ENCODE measurements around the gene PCBP3.

The PCBP3 gene

DNA sequence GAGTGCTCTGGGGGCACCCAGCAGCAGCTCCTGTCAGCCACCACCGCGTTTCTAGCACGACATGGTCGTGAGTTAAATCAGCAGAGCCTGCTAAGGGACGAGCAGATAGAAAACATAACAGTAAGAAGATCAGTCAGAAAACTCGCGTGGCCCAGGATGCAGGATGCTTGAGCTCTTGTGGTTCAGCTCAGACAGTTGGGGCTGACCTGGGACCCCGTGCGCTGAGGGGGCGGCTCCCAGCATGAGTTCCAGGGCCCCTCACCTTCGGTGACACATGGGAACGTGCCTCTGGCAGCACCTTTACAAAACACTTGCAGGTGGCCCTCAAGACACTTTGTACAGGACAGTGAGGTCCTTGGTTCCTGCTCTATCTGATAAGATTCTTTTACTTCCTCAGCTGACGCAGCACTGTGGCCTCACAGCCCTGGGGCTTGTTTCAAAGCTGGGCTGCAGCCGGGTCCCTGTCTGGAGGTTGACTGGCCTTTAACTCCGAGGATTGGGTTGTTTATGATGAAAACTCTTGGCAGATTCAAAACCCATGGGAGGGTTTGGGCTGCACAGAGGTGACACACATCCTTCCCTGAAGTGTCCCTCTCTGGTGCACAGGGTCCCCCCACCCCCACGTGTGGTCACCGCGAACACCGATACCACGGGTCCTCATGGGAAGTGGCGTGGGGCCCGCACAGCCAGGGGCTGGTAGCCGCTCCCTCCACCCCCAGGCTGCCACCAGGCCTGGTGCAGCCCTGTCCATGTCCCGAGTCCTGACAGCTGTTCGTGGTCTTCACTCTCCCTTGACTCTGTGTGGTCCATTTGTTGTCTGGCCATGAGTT is 272.7 kb downstream of the PCBP3 start:
- Histone ChIP-seq H3K27me3 (no peaks in the 10 kb centered on the region), H3K9me3 (no peaks in the 10 kb centered on the region), H3K4me3 (ENCODE audit: low read depth in 1 of 2, low read length in 1 of 2) (no peak overlapping the region), H3K36me3 (peaks cover 16% of the 10 kb centered on the region), H3K4me1 (ENCODE audit: control insufficient read depth in 1 of 2, insufficient read depth in 1 of 2, low read depth in 1 of 2, low read length in 1 of 2) (no peaks in the 10 kb centered on the region), H3K27ac (no peak overlapping the region)
- TF ChIP-seq, protein P1, sequence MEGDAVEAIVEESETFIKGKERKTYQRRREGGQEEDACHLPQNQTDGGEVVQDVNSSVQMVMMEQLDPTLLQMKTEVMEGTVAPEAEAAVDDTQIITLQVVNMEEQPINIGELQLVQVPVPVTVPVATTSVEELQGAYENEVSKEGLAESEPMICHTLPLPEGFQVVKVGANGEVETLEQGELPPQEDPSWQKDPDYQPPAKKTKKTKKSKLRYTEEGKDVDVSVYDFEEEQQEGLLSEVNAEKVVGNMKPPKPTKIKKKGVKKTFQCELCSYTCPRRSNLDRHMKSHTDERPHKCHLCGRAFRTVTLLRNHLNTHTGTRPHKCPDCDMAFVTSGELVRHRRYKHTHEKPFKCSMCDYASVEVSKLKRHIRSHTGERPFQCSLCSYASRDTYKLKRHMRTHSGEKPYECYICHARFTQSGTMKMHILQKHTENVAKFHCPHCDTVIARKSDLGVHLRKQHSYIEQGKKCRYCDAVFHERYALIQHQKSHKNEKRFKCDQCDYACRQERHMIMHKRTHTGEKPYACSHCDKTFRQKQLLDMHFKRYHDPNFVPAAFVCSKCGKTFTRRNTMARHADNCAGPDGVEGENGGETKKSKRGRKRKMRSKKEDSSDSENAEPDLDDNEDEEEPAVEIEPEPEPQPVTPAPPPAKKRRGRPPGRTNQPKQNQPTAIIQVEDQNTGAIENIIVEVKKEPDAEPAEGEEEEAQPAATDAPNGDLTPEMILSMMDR (IDR thresholded peaks at IDR 0.05): no peak

GRCh38 chr21:45917241-45917640 is 273.7 kb downstream of the PCBP3 start:
- no peaks in the 10 kb centered on the region for H3K9me3 ChIP-seq
- H3K27me3 ChIP-seq: no peaks in the 10 kb centered on the region
- no peak overlapping the region for H3K27ac ChIP-seq
- H3K4me1 ChIP-seq (ENCODE audit: control insufficient read depth in 1 of 2, insufficient read depth in 1 of 2, low read depth in 1 of 2, low read length in 1 of 2): no peaks in the 10 kb centered on the region
- peaks cover 10% of the 10 kb centered on the region for H3K36me3 ChIP-seq
- no peak overlapping the region for H3K4me3 ChIP-seq (ENCODE audit: low read depth in 1 of 2, low read length in 1 of 2)
- TF ChIP-seq, protein P1 (IDR thresholded peaks at IDR 0.05): no peak

- TF ChIP-seq, protein P1 (IDR thresholded peaks at IDR 0.05): no peak
- no peaks in the 10 kb centered on the region for H3K9me3 ChIP-seq
- no peaks in the 10 kb centered on the region for H3K4me1 ChIP-seq (ENCODE audit: control insufficient read depth in 1 of 2, insufficient read depth in 1 of 2, low read depth in 1 of 2, low read length in 1 of 2)
- no peaks in the 10 kb centered on the region for H3K27me3 ChIP-seq
- no peak overlapping the region for H3K27ac ChIP-seq
- peaks cover 6% of the 10 kb centered on the region for H3K36me3 ChIP-seq
- H3K4me3 ChIP-seq (ENCODE audit: low read depth in 1 of 2, low read length in 1 of 2): no peak overlapping the region
Measured at GRCh38 chr21:45918011-45918410, 274.5 kb downstream of the PCBP3 start.

DNA sequence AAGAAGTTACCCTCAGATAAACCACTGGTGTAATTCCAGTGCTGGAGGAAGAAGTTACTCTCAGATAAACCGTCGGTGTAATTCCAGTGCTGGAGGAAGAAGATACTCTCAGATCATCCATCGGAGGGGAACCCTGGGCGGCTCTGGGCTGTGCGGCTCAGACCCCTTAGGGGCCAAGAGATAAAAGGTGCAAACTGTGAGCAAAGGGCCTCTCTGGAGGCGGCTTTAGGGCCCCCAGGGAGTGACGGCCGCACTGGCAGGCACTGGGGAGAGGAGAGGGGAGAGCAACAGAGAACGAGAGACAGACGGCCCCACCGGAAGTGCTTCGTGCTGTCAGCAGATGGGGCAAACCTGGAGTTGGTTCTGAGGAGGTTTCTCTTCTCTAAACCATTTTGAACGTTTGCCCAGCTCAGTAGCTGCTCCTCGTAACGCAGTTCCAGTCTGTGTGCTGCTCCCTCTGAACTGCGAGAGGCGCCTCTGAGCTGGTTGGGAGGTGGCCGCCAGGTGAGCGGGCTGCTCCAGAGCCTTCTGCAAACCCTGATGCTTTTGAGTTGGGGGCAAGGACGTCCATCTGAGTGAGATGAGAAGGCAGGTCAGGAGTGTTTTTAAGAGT is 275.4 kb downstream of the PCBP3 start:
- TF ChIP-seq, protein P1 (IDR thresholded peaks at IDR 0.05): no peak
- no peaks in the 10 kb centered on the region for H3K9me3 ChIP-seq

DNA sequence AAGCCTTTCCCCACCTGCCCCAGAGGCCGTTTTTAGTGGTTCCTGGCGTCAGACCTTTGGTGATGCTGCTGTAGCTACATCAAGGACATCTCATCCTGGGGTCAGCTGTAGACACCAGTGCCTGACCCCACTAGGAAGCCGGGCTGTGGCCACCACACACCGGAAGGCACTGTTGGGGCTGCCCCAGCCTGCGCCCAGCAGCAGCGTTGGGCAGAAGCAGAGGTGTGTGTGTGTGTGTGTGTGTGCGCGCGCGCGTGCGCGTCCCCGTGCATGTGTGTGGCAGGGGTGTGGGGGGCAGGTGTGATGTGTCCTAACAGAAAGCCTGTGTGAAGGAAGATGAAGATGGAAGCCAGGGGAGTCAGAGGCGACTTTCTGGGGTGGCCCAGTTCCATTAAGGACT is 276.1 kb downstream of the PCBP3 start:
- no peaks in the 10 kb centered on the region for H3K27me3 ChIP-seq
- H3K9me3 ChIP-seq: no peaks in the 10 kb centered on the region
- no peaks in the 10 kb centered on the region for H3K36me3 ChIP-seq
- H3K27ac ChIP-seq: no peak overlapping the region
- TF ChIP-seq, protein P1 (IDR thresholded peaks at IDR 0.05): no peak
- H3K4me1 ChIP-seq (ENCODE audit: control insufficient read depth in 1 of 2, insufficient read depth in 1 of 2, low read depth in 1 of 2, low read length in 1 of 2): no peaks in the 10 kb centered on the region
- no peak overlapping the region for H3K4me3 ChIP-seq (ENCODE audit: low read depth in 1 of 2, low read length in 1 of 2)

More for the DNA sequence above, 275.4 kb downstream of the PCBP3 start:
- no peaks in the 10 kb centered on the region for H3K4me1 ChIP-seq (ENCODE audit: control insufficient read depth in 1 of 2, insufficient read depth in 1 of 2, low read depth in 1 of 2, low read length in 1 of 2)
- H3K36me3 ChIP-seq: peaks cover 3% of the 10 kb centered on the region
- no peak overlapping the region for H3K4me3 ChIP-seq (ENCODE audit: low read depth in 1 of 2, low read length in 1 of 2)
- H3K27ac ChIP-seq: no peak overlapping the region
- no peaks in the 10 kb centered on the region for H3K27me3 ChIP-seq
